ENCODE data around the gene FRMPD2.
"Not testable (repeated sequence)": the region's sequence is repeated elsewhere in the genome, so short reads cannot be mapped to it uniquely, and the experiment has no call there.

The FRMPD2 gene

DNA sequence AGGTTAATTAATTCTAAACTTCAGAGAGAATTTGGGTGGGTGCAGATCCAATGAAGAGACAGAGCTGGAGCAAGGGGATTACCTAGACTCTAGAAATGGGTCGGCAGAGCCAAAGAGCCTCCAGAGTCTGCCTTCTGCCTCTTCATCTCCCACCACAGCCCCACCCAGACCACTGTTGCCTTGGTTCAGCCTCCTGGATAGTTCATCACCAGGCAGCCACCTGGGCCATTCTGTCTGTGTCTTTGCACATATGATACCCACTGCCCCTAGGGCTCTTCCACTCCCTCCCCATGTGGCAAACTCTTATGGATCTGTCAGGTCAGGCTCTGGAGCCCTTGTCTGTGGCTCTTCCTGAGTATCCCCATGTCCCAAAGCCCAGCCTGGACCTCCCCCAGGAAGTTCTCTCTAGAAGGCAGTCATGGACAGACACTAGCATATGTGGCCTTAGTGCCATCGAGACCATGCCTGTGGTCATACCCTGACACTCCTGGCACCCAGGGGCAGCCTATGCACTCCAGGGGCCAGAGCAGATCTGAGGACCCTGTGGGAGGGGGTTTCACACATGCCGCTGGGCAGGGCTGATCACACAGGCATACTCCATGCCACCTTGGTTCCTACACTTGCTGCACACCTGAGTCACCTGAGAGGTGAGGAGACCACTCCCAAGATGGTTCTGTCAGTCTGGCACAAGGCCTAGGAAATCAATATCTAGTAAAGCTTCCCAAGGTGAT lies 41.6 kb downstream of the FRMPD2 start:
- DNase-seq: no peak

DNA sequence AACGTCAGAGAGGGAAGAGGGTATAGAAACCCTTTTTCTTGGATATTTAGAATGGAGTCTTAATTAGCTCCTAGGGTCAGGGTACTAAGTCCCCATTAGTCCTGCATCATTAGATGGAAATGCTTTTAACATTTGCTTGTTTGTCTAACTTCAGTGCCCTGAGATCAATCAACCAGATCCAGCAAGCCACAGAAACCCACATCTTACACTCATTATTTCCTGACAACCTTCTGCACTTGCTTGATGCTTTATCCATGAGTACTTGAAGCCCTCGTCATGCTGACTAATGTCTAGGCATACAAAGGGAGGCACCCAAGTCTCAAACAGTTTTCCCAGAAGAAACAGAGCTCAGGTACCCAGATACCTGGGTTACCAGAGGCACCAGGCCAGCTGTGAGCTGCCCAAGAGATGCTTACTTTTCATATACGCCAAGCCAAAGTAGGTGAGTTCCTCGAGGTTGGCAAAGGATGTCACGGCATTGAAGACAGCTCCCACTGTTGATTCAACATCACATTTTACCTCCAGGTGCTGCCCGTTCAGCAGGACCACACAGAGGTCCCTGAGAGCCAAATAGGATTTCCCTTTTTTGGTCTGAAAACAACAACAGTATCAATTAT lies 42.7 kb downstream of the FRMPD2 start:
- DNase-seq: no peak

DNA sequence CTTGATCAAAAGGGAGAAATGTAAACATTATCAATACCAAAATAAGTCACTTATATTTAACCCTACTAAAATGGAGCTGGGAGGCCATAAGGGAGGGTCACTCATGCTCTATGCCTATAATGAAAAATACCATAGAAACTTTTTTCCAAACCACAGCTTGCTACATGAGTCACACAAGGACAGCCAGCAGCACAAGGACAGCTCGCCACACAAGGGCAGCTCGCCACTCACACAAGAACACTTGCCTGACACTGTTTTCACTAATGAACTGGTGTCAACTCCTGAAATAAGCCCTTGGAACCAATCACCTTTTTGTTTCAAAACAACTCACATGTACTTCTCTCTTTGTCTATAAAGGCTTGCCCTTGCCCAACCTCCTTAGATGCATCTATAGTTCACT lies 43.3 kb downstream of the FRMPD2 start:
- DNase-seq: no peak

DNA sequence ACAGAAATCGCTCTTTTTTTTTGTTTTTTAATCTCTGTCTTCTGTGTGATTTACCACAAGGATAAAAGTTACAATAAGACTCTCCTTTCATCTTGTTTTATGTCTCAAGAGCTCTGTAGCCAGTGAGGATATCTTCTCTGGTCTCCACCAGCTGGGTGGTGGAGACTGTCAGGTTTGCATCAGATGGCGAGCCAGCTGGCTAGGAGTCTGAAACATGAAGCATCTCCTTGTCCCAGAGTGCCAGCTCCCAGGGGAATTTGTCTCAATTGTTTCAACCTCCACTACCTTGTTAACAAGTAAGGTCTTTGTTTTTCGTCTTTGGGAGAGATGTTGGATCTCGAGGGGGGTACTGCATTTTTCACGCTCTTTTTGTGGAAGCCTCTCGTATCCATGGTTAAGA lies 47.3 kb downstream of the FRMPD2 start:
- no peak for DNase-seq

DNA sequence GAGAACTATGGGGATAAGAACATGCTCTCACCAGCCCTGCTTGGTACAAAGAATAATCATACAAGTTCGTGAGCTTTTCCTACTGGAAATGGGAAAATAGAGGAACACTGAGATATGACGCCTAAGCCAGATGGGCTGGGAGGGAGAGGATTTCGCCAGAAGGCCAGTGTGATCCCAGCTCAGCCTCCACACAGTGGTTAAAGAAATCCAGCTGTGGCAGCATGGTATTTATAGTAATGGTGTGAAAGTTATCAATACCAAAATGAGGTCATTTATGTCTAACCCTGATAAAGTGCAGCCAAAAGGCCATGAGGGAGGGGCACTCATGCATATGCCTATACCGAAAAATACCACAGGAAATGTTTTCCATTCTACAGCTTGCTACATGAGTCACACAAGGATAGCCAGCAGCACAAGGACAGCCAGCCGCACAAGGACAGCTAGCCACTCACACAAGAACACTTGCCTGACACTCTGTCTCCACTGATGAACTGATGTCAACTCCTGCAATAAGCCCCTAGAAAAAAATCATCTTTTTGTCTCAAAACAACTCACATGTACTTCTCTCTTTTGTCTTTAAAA lies 49.4 kb downstream of the FRMPD2 start:
- no peak for DNase-seq

DNA sequence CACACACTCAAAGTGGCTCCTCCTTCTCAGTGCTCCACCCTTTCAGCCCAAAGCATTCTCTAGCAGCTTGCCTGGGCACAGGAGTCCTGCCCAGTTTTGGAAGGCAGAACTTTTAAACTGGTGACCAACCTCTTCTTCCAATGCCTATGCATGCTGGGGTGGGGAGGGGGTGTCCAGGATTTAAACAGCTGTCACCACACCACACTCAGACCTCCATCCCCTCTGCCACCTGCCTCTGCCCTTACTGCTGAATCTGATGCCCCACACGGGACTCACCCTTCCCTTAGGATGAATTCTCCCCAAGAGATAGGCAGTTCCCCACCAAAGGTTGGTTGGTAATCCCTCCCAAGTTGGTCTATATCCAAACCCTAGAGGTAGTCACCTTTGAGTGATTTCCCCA lies 50.2 kb downstream of the FRMPD2 start:
- DNase-seq: no peak

DNA sequence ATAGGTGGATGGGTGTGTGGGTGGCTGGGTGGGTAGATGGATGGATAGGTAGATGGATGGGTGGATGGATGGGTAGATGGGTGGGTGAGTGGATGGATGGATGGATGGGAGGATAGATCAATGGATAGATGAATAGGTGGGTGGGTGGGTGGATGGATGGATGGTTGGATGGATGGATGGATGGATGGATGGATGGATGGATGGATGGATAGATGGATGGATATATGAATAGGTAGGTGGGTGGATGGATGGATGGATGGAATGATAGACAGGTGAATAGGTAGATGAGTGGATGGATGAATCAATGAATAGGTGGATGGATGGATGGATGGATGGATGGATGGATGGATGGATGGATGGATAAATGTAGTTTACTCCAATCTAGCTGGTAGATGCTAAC lies 52.7 kb downstream of the FRMPD2 start:
- no peak for DNase-seq

DNA sequence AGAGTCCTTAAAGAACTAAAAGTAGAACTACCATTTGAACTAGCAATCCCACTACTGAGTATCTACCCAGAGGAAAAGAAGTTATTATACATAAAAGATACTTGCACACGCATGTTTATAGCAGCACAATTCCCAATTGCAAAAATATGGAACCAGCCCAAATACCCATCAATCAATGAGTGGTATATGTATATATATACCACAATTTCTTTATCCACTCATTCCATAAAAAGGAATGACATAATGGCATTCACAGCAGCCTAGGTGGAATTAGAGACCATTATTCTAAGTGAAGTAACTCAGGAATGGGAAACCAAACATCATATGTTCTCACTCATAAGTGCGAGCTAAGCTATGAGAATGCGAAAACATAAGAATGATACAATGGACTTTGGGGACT lies 53.5 kb downstream of the FRMPD2 start:
- DNase-seq: not testable (repeated sequence)

DNA sequence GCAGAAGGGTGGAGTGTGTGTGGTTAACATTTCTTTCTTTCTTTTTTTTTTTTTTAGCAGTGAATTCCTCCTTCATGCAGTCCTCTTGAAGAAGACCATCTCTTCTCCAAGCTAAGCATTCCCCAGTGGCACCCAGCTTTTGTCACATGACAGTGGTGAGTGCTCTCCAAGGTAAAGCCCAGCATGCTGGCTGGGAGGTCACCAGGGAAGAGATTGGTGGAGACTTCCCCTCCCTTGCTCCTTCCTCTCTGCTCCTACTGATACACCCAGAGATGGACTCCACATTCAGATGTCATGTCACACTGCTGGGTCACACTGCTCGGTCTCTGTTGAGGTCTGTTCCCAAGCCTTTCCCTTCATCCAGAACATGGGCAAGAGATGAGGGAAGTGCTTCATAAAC lies 55.3 kb downstream of the FRMPD2 start:
- DNase-seq: no peak

DNA sequence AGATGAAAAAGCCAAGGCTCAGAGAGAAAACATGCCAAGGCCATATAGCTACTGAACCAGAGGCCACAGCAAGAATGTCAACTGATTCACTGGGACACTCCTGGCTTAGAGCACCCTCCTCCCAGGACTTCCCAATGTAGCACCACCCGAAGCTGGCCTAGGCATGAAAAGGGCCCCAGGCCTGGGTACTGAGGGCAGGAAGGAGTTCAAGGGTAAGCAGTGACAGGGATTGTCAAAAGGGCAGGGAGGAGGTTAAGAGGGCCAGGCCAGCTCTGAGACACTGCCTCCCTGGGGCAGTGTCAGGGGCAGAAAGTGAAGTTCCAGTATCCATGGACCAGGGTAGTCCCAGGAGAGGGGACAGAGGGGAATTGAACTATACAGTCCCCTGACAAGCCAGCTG lies 57.8 kb downstream of the FRMPD2 start:
- DNase-seq: no peak

DNA sequence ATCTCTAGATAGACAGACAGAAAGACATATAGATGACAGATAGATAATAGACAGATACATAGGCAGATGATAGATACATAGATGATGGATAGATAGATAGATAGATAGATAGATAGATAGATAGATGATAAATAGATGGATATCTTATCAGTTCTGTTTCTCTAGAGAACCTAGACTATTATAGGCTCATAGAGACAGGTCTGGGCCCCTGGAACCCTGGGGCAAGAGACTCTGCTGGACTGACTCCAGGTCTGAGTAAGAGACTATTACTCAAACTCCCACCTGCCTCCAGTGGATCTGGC lies 58.3 kb downstream of the FRMPD2 start:
- DNase-seq: no peak

DNA sequence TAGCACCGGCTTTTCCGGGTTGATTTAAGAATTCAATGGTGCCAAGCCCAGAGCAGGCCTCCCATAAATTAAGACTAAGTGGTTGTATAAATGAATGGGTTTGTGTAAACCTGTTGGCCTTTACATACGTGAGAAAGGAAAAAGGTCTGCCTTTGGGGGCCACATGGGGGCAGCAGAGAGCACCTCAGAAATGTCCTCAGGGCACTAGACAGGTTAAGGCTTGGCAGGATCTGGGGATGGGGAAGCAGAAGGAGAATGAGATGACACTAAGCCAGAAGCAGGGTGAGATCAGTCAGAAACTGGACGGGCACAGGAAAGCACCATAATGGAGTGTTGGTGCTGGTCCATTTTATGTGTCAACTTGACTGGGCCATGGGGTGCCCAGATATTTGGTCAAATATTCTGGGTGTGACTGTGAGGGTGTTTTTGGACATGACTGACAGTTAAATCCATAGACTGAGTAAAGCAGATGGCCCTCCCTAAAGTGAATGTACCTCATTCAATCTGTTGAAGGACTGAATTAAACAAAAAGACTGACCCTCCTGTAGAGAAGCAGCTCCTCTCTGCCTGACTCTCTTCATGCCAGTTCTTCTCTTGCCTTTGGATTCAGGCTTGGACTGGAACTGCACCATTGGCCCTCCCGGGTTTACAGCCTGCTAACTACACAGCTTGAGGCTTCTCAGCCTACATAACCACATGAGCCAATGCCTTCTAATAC lies 58.9 kb downstream of the FRMPD2 start:
- DNase-seq: no peak

DNA sequence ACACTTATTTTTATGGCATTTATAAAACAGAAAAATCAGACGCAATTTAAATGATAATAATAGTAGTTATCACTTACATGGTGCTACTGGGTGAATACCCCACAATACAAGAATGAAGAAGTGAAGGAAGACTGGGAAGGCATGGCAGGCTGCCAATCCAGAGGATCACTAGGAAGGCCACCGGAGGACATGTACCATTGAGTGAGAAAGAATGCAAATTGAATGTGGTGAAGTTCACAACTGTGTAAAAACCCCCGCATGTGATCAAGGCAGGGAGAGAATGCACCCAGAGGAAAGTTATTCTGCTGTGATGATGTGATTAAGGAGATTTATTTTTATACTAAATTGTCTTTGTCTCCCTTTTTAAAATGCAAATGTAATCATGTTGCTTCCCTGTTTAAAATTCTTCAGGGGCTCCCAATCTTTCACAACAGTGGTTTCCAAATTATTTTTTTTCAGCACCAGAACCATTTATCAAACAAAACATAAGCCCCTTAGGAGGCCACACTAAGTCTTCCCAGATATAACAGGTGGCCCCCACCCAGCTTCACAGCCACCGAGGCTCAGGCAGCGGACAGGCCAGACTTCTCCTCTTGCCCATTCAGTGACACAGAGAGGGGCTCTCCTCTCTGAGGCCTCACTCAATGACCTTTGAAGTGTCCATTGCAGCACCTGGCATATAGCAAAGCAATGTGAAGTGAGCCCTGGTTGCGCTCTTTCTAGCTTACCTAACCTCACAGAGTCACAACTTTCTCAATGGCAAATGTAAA lies 59.6 kb downstream of the FRMPD2 start:
- no peak for DNase-seq

DNA sequence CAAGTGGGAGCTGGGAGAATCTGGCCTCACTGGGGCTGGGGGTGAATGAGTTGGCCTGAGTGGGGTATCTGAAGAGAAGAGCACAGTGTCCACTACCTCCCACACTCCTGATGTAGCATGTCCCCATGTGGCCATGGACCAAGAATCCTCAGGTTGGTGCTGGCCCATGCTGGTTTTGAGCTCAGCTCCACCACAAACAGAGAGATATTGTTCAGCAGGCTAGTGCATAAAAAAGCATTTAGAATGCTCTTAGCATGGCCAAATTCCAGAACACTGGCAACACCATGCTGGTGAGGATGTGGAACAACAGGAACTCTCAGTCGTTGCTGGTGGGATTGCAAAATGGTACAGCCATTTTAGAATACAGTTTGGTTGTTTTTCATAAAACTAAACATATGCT lies 61.4 kb downstream of the FRMPD2 start:
- DNase-seq: no peak

DNA sequence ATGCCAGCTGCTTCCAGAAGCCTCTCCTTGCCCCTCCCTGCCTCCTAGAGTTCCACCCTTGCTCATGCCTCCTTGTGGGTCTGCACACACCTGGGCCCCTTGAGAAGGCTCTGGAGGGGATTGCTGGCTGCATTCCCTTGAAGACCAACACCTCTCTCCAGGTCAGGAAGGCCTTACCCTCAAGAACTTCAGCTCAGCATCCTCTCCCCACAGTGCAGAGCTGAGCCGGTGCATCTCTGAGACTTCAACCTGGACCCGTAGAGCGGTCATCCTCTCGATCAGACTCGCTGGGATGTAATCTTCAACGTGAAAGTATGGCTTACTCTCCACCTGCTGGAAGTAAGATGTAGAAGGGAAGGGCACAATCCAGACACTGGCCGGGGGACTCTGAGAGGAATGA lies 62.7 kb downstream of the FRMPD2 start:
- DNase-seq: no peak

DNA sequence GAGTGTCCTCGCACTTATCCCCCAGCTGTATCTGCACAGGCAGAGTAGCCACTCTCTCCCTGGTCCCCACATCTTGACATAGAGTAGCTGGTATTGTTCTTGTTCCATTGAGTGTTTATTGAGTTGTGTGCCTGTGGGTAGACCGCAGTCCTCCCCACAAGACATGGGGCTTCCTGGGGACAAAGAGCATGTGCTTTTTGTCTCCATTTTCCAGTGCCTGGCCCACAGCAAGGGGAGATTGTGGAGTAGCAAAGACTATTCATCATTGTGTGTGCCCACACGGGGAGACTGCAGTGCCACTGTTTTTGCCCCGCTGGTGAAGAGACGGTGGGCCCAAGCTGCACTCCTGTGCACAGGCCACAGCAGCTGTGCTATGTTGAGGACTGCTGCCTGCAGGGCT lies 63.5 kb downstream of the FRMPD2 start:
- no peak for DNase-seq

DNA sequence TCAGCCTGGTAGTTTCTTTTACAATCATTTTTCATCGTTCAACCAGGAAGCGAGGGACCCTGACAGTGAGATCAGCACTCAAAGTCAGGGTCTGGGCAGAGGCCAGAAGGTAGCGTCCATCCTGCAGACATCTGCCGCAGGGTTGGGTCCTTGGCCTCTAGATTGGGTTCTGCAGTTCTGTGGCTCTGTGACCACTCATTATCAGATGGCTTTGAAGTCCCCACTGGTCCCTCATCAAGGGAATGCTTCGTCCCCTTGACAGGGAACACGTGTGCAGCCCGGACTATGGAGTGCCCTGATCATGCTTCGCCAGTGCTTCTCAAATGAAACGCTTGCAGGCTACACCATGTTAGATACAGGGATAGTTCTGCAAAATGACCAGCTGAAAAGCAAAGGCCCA lies 64.1 kb downstream of the FRMPD2 start:
- no peak for DNase-seq

DNA sequence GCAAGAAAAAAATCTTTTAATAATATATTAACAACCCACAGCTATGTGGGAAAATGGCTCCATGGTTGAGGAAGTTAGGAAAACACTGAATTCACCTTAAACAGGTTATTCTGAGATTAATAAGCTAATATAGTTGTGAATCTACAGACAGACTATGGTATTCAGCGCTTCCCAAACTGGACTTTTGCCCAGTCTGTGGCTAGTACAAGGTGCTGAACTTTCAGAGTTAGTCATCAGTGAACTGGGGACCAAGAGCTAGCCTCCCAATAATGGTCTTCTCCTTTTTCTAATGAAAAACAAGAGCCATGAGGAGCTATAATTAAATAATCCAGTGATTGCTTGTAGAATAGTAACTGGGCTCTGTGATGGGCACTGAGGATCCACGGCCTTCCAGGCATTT lies 65.3 kb downstream of the FRMPD2 start:
- DNase-seq: no peak

DNA sequence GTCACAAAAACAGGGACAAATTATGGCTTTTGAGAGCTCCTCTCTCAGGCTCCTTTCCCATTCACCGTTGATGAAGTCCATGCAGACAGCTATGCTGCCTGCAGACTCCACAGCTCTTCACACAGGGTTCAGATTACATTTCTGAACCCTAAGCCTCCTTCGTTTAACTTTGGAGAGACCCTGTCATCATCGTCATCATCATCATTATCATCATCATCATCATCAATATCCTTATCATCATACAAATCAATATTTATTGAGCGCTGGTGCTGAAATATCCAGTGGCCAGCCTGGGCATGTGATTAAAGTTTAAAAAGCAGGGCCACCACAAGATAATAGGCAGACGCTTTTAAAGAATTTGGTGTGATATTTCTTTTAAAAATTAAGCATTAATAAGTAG lies 66.6 kb downstream of the FRMPD2 start:
- DNase-seq: no peak

DNA sequence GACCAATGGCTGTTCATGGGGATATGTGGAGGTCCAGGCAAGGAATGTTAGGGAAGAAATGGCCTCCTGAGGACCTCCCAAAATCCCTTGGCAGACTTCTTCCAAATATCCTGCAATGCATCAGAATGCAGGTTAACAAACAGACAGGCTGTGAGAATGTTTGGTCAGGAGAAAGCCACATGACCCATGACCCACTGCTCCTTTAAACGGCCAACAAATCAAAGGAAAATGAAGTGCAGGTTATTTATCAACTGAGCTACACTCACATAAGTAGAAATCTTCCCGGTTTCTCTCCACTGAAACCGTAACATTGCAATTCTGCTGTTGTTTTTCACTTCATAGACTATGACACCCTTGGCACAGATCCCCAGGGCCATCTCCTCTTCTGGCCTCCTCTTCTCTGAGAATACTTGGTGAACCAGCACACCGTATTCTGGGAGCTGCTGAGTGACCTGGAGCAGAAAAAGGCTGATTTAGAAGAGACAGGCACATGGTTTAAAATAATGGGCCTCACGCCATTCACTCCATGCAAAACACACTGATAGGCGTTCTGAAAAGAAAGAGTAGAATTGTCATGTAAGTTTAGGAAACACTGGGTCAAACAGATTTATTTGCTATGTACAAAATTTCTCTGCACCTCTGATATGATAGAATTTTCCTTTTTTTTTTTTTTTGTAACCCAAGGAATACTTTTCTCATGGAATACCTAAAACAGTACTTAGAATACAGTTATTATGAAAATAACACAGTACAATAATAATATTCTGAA lies 67.8 kb downstream of the FRMPD2 start:
- DNase-seq: no peak

DNA sequence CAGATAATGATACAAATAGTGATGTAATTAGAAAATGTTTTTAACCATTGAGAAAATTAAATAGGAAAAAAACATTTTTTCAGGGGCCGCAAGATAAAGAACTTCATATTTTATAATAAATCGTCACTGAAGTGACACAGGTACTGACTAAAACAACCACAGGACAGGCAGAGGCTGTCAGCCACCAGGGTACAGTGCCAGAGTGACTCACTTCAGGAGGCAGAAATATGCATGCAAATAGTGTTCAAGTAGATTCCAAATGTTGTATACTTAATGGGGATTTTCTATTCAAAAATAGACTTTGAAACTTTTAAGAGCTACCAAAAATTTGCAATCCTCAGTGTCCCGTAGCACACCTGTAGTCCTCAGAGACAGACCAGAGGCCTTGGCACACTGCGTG lies 68.6 kb downstream of the FRMPD2 start:
- DNase-seq: no peak

DNA sequence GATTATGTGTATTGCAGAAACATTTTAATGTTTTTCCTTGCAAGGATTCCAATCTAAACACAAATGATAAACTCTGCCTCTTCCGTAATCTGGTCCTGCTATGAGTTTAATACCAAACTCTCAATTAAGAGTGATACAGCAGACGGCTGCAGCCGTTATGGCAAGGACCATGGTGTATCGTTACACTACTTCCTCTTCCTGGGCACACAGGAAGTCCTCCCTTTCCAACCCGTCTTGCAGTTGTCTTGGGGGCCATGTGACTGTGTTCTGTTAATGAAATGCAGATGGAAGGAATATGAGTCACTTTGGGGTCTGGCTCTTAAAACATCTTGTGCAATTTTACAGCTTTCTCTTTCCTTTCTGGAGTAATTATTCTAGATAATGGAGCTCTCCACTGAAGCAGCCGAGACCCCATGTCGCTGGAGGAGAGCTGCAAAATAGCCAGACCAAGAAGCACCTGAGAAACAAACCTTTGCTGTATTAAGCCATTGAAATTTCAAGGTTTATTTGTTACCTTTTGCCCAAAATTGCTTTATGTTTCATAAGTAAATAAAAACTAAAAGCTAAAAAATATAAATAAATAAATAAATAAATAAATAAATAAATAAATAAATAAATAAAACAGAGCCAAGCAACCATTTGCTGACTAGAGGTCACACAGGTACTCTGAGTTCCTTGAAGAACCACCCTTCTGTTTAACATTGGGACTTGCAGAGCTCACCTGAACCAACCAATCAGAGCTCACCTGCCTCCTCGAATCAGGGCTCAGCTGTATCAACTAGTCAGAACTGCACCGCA lies 74.7 kb downstream of the FRMPD2 start:
- DNase-seq: no peak
